ELF-1 (cell line): Measurements from ENCODE around the gene MBOAT1.
"Not testable (repeated sequence)": the region's sequence is repeated elsewhere in the genome, so short reads cannot be mapped to it uniquely, and the experiment has no call there.

Experiments
- DNase-seq: peaks from one replicate; pipeline ENCODE4 v3.0.0-alpha.2; 2016; ENCODE audit warnings: low read depth, low spot score

The MBOAT1 gene

GRCh38 chr6:20212392-20213111 is at the start of gene MBOAT1:
TSS of gene MBOAT1 (minus strand) at chr6:20212469. CDS start at chr6:20212234, 235 bp downstream.
- DNase-seq: peak; percentile 88

GRCh38 chr6:20261685-20262084 is 49.4 kb upstream of the MBOAT1 start:
- DNase-seq: no peak

GRCh38 chr6:20260360-20260759 is 48.1 kb upstream of the MBOAT1 start:
- no peak for DNase-seq

- no peak for DNase-seq
Measured at GRCh38 chr6:20259316-20260049, 47.2 kb upstream of the MBOAT1 start.

- DNase-seq: no peak
Measured at GRCh38 chr6:20255428-20255827, 43.2 kb upstream of the MBOAT1 start.

GRCh38 chr6:20254295-20254694 is 42.0 kb upstream of the MBOAT1 start:
- no peak for DNase-seq

GRCh38 chr6:20253021-20253420 is 40.8 kb upstream of the MBOAT1 start:
- DNase-seq: no peak

- DNase-seq: no peak
Measured at GRCh38 chr6:20252311-20252710, 40.0 kb upstream of the MBOAT1 start.

GRCh38 chr6:20251525-20251924 is 39.3 kb upstream of the MBOAT1 start:
- no peak for DNase-seq

- no peak for DNase-seq
Measured at GRCh38 chr6:20246125-20246524, 33.9 kb upstream of the MBOAT1 start.

- not testable (repeated sequence) for DNase-seq
Measured at GRCh38 chr6:20244807-20245681, 32.8 kb upstream of the MBOAT1 start.

GRCh38 chr6:20243288-20243687 is 31.0 kb upstream of the MBOAT1 start:
- DNase-seq: no peak

GRCh38 chr6:20242397-20242796 is 30.1 kb upstream of the MBOAT1 start:
- DNase-seq: no peak

GRCh38 chr6:20241102-20241501 is 28.8 kb upstream of the MBOAT1 start:
- no peak for DNase-seq

- peak; percentile 35 for DNase-seq
Measured at GRCh38 chr6:20238688-20239587, 26.7 kb upstream of the MBOAT1 start.

GRCh38 chr6:20237677-20238460 is 25.6 kb upstream of the MBOAT1 start:
- no peak for DNase-seq

- no peak for DNase-seq
Measured at GRCh38 chr6:20236909-20237600, 24.8 kb upstream of the MBOAT1 start.

GRCh38 chr6:20236344-20236743 is 24.1 kb upstream of the MBOAT1 start:
- no peak for DNase-seq

GRCh38 chr6:20235041-20235440 is 22.8 kb upstream of the MBOAT1 start:
- no peak for DNase-seq

- DNase-seq: no peak
Measured at GRCh38 chr6:20234136-20234535, 21.9 kb upstream of the MBOAT1 start.
